Nucleus accumbens (tissue), 56 donors: ENCODE data around the gene DDIT4.
"Not testable (repeated sequence)": the region's sequence is repeated elsewhere in the genome, so short reads cannot be mapped to it uniquely, and the experiment has no call there.

Experiments used
- DNase-seq, 56 donors: peaks; one replicate each; lab custom pipeline; 2025; lab: John Stamatoyannopoulos, UW

The DDIT4 gene

DNA sequence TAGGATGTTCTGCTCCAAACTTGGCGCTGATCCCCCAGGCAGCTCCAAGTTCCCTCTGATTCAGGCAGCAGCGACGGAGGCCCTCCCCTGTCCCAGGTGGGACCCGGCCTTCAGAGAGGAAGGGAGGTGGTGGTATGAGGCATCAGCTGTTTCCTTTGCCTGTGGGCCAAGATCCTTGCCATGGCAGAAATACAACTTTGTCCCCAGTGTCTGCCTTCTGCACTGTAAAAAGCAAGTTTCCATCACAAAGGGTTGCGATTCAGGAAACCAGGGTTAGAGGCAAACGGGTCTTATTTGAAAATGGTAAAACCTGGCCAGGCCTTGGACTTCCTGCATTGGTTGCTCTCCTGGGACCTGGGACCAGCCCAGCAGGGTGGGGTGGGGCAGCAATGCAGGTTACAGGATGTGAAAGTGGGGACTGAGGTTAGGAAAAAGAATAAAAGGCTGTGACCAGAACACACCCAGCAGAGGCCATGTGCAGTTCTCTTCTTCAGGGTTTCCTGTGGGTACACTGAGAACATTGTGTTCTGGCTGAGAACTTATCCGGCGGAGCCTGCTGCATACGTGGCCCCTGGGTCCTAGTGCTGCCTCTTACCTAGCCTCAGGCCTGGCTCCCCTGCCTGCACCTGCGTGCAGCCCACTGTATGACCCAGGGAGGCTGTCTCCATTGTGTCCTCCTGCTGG lies 25.1 kb upstream of the DDIT4 start:
- peak in 53 of 56 donors; percentile 18 to 83 (median 62) for DNase-seq

DNA sequence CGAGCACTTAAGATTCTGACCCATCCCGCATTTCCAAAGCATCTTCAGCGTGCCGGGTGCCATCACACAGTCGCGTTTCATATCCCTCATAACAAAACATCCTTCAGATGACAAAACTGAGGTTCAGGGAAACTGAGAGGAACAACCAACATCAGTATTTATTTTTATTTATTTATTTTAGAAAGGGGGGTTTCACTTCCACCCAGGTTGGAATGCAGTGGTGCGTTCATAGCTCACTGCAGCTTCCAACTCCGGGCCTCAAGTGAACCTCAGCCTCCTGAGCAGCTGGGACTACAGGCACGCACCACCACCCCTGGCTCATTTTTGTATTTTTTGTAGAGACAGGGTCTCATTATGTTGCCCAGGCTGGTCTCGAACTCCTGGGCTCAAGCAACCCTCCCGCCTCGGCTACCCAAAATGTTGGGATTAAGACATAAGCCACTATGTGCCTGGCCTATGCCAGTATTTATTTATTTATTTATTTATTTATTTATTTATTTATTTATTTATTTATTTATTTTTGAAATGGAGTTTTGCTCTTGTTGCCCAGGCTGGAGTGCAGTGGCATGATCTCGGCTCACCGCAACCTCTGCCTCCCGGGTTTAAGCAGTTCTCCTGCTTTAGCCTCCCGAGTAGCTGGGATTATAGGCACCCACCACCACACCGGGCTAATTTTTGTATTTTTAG lies 24.4 kb upstream of the DDIT4 start:
- not testable (repeated sequence) for DNase-seq

DNA sequence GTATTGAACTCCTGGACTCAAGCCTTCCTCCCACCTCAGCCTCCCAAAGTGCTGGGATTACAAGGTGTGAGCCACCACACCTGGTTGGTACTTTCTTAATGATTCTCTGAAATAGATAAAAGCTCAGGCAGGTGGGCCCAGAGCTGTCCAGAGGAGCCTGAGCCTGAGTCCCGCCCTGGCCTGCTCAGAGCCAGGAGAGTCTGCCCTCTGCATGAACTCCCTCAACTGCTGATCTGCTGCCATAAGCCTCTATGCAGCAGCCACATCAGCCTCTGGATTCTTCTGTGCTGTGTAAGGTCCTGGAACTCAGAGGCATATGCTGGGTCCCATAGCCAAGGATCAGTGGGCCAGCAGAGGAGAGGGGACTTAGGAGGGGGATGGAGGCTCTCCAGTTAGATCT lies 23.1 kb upstream of the DDIT4 start:
- DNase-seq: no peak

DNA sequence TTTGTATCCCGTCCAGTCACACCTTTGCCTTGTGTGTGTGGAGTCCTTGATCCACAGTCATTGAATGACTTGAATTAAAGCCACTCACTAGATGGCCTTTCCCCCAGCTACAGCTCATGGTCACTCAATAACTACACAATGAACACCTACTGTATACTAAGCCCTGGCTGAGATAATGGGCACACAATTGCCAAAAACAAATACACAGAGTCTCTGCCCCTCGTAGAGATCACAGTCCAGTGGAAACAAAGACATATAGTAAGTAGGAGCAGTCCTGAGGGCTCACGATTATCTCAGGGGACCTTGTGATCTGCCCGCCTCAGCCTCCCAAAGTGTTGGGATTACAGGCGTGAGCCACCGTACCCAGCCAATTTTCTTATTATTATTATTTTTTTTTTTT lies 22.1 kb upstream of the DDIT4 start:
- no peak for DNase-seq

DNA sequence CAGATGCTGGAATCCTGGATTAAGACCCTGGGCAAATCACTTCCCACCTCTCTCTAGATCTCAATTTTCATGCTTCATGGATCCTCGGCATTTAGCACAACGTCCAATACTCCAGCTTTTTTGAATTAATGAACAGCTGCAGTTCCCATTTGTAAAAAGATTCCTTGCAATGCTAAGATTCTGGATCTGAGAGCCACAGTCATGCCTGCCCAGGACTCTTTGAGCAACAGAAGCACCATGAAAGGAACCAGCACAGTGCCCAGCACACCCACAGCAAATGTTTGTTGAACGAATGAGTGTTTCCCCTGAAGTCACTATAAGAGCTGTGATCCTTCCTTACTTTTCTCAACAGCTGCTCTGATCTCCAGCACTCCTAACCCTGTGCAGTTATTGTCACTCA lies 20.8 kb upstream of the DDIT4 start:
- no peak for DNase-seq

DNA sequence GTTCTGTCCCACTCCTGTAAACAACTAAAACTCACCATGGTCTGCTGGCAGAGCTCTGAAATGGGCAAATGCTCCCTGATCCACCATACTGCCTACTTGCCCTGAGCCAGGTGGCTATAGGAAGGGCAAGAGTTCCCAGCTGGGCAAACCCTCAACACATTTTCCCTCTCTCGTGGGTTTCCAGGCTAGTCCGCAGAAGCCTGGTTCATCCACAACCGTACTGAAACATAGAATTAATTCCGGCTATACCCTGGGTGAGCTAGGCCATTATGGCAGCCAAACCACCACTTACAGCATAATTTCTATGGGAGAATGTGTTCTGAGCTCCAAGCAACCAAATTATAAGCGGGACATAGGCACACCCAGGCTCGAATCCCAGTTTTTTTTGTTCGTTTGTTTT lies 20.1 kb upstream of the DDIT4 start:
- no peak for DNase-seq

DNA sequence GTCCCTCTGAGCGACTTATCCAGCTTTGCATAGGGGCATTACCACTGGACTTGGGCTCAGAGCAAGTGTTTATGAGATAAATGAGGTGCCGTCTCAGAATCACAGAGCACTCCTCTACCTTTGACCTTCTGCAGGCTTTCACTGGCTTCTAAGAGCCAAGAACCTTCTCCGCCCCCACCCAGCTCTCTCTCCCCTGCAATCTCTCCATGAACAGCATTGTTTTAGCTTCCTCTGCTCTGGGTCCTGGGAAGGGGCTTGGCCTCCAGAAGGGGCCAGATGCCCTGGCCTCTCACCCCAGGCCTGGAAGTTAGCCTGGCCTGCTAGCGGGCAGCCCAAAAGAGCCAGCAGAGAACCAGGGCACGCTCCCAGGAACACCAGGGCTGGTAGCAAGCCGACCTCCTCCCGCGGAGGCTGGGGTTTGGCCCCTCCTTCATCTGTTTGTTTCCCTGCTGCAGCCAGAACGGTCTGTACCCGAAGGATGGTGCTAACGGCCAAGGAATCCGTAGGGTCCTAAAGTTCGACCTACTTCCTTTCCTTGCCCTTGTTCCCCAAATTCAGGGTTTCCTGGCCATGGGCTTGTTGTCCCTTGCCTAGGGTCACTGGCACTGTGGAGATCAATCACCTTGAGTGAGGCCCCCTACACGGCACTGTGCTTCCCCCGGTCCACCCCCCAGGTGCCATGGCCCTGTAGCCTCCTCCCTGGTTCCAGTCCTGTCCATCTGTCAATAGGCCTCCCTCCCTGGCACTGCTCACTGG lies 18.7 kb upstream of the DDIT4 start:
- DNase-seq: peak; percentile 61 to 97 (median 90)

DNA sequence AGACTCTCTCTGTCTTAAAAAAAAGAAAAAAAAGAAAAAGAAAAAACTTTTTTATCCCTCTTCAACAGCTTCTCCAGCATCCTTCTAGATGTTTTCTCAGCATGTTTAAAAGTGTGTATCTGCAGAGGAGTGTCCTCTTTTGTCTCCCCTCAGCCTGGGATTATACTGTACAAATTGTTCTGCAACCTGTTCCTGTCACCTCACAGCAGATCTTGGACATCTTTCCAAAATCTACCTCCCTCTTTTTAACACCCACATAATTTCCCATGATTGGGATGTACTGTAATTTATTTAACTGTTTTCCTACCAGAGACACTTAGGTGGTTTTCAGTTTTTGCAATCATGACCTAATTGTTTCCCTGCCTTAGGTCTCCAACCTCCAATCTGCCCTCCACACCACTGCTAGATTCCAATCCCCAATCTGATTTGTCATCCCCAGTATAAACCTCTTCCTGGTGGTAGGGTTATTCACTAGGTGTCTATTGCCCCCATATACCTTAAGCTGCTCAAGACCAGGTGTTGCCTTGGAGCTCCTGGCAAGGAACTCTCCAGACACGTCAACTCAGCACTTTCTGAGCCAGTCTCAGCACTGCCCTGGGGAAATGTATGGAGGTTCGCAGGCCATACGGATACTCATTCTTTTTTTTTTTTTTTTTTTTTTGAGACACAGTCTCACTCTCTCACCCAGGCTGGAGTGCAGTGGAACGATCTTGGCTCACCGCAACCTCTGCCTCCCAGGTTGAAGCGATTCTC lies 17.6 kb upstream of the DDIT4 start:
- DNase-seq: no peak

DNA sequence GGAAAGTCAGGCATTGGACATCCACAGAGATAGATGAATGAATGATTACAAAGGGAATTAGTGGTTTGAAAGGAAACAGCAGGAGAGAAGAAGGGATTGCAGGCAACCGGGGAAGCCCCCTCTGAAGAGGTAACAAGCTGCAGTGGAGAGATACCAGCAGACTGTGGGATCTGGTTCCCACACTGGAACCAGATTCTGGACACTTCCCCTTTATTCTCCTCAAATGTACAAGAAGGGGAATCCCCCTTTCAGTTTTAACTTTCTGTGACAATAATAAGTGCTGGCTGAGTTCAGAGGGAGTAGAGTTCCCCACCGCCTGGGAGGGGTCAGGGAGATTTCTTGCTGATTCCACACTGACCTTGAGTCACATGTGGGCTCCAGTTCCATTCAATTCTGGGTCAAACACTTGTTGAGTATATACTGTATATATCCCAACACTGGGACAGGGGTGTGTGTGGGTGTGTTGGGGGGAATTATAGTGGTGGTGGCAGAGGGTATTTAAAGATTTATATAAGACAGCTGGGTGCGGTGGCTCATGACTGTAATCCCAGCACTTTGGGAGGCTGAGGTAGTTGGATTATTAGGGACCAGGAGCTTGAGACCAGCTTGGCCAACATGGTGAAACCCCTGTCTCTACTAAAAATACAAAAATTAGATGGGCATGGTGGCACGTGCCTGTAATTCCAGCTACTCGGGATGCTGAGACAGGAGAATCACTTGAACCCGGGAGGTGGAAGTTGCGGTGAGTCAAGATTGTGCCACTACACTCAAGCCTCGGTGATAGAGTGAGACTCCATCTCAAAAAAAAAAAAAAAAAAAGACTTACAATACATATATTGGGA lies 16.5 kb upstream of the DDIT4 start:
- DNase-seq: peak in 2 of 56 donors; percentile 8 to 25

DNA sequence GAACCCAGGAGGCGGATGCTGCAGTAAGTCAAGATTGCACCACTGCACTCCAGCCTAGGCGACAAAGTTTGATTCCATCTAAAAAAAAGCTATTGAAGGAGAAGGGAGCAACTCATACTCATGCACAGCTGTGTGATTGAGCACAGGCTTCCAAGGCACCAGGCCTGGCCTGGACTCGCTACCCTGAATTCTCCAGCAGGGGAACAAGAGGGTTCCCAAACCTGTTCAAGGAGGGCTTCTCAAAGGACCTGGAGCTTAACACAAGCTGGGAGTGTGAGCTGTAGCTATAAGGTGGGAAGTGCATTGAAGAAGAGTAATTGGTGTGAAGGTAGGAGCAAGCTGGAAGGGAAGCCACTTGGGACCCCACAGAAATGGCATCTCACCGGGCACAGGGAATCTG lies 15.1 kb upstream of the DDIT4 start:
- DNase-seq: no peak

DNA sequence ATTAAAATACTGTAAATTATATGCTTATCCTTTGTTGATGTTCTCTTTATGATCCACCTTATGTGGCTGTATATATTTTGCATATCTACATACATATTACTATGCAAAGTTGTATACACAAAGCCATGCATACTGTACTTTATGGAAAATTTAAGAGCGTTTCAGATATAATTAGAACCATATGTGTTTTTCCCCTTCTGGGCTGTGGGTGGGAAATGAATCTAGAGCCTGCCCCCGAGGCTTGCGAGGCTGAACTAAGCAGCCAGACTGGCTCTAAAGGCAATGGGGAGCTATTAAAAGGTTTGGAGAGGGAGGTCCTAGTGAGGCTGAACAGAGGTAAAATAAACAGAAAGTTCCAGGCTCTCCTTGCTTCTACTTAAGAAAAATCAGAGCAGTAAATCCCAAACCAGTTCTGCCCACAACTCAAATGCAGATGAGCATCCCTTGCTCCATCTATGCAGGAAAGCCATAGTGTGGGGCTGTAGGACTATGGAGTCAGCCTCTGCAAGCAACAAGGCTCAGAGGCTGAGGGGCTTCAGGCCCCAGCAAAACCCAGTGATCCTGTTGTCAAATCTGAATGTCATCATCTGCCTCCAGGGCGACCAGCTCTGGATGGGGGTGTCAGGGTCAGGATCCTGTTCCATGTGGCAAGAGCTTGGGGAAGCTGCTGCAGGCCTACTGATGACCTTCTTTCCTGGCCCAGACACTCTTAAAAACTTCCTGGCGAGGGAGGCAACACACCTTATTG lies 14.1 kb upstream of the DDIT4 start:
- DNase-seq: peak in 2 of 56 donors; percentile 26 to 62

DNA sequence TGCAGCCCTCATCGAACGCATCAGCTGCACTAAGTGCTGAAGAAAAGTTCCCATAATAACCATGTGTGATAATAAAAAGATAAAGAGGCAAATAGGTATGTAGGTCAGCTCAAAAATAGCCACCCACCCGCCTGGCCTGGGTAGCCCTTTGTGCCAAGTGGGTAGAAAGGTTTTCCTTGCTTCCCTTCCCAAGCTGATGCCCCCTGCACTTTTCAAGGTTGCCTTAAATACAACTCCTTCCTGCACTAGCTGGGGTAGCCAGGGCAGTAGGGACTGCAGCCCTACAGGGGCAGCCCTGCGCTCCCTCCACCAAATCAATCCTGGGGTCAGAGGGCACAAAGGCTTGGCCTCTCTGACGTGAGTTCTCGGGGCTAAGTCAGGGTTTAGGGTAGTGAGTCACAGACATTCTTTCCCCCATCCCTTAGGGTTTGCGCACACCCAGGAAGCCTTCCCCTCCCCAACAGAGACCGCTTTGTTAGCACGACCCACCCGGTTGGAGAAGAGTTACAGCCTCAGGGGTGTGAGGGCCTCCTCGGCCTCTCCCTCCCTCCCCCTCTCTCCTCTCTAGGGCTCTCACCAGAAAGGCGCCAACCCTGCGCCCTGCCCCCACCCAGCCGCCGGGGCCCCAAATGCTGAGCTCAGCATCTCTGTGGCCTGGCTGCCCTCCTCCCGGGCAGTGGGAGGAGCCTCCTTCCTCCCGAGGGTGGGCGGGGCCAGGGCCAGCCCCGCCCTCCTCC lies 13.3 kb upstream of the DDIT4 start:
- DNase-seq: peak; percentile 19 to 93 (median 83)

DNA sequence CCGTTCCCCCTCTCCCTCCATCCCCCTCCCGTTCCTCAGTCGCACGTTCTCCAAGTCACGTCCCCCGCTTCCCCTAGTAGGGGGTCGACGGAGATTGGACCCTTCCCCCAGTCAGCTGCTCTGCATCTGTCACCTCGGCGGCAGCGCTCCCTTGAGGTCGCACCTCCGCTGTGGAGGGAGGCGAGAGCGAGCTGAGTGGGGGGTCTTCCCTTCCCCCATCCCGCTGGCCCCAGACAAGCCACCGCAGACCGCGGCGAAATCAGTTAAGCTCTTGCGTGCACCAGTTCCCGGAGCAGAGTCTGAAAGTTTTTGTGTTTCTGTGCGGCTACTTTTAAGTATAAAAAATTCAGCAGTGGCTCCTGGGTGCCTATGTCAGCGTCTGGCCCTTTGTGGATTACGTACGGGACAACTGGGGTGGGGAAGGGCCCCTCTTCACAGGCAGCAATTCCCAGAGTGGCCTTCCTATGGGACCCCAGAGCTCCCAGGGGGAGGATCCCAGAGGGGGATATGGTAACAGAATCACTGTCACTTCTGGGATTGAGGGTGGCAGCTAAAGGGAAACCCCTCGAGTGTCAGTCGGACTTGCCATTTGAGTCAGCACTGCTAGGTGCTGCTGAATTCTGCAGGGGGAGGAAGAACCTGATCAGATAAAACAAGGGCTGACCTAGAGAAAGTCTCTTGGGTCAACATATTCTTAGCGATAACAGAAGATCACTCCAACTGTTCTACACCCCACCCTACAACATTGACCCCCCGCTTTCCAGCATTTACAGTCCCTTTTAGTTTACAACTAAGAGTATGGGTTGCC lies 12.5 kb upstream of the DDIT4 start:
- peak in 2 of 56 donors; percentile 53 to 59 for DNase-seq

DNA sequence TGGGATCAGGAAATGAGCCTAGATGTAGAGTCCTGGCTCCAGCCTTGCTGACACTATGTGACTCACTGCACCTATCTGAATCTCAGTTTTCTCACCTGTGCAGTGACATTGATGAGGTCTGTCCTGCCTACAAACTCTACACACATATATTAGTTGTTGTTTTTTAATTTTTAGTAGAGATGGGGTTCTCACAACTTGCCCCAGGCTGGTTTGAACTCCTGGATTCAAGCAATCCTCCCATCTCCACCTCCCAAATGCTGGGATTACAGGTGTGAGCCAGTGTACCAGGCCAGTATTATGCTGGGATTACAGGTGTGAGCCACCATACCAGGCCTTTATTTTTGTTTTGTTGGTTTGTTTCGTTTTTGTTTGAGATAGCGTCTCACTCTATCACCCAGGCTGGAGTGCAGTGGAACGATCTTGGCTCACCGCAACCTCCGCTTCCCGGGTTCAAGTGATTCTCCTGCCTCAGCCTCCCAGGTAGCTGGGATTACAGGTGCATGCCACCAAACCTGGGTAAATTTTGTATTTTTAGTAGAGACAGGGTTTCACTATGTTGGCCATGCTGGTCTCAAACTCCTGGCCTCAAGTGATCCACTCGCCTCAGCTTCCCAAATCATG lies 11.8 kb upstream of the DDIT4 start:
- DNase-seq: no peak

DNA sequence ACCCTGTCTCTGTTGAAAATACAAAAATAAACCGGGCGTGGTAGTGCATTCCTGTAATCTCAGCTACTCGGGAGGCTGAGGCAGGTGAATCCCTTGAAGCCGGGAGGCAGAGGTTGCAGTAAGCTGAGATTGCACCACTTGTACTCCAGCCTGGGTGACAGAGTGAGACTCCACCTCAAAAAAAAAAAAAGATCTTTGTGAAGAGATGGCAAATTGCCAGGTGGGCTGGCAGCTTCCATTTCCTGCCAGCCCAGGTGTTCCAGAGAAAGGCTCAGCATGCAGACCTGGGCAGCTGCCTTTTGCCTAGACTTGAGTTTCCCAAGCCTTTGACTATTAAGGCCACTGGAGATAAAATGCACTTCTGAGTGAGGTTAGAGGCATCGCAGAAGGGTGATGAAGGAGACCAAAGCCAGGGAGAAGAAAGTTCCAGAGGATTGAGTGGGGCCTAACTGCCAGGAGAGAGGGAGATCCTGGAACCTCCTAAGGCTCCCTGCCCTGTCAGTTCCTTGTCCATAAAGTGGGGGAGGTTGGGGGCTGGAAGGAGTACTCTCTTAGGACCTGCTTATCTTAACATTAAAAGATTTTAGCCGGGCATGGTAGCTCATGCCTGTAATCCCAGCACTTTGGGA lies 10.0 kb upstream of the DDIT4 start:
- DNase-seq: no peak

DNA sequence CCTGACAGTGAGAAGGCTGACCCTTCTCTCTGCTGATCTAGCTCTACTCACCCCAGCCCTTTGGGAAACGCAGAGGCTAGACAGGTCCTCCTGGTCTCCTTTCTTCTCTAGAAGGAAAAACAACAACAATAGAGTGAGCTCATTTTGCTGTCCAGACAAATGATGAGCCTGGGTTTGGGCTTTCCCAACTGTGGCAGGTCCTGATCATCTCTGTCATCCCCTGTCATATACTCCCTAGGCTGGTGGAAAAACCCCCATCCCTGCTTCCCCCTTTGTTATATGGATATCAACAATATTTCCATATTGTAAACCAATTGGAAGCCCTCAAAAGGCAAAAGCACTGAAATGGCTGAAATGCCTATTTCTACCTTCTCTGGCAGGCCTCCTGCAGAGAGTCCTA lies 9.2 kb upstream of the DDIT4 start:
- DNase-seq: no peak

DNA sequence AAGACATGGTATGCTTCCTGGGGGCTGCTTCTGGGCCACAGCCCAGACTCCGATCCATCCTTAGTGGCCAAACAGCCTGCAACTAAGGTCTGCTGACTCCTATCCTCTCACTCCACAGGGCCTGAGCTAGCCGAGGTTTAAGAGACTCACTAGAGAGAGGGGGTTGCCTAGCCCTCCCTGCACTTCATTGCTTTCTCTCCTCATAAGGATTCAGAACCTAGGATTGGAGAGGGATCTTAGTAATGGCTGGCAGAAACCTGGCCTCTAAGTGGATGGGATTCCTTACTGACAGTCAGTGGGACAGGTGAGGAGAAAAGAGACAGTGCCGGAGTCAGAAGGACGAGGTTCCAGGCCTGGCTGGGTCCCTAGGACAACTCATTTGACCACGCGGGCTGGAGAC lies 8.2 kb upstream of the DDIT4 start:
- no peak for DNase-seq
